Esophagus muscularis mucosa (tissue), 3 donors: Measurements from ENCODE around the gene CXCL13.

Experiments used
- CTCF ChIP-seq, 3 experiments: fragments of 200-600 bp in 2 of 3; fragments of 450-650 bp in 1 of 3; sonication (generic) in 2 of 3; IDR thresholded peaks; one replicate each; pipeline ENCODE4 v1.5.1; 2017 to 2019; ENCODE audit warnings: antibody characterized with exemption in 3 of 3, mild to moderate bottlenecking in 2 of 3, moderate library complexity in 1 of 3
- POLR2AphosphoS5 ChIP-seq, 2 donors: sonication (generic); formaldehyde crosslinking; IDR thresholded peaks; one replicate each; pipeline ENCODE4 v1.6.1; 2017; ENCODE audit warnings: antibody characterized with exemption in 2 of 2

- no peak for TF ChIP-seq POLR2AphosphoS5 (IDR thresholded peaks at IDR 0.05)
- no peak for TF ChIP-seq CTCF (IDR thresholded peaks at IDR 0.05)
Observed at GRCh38 chr4:77582711-77583110, 22.9 kb upstream of the CXCL13 start.
